OCI-LY7 (cell line): ENCODE measurements around the gene PIK3R1.
"Not testable (repeated sequence)": the region's sequence is repeated elsewhere in the genome, so short reads cannot be mapped to it uniquely, and the experiment has no call there.

Source experiments
- EZH2phosphoT487 ChIP-seq: fragments of 200-600 bp; sonication (generic); IDR thresholded peaks from 2 replicates; pipeline ENCODE4 v1.6.1; 2018; ENCODE audit warnings: low read depth, borderline replicate concordance, mild to moderate bottlenecking, mixed run types, antibody characterized with exemption, low read length, moderate library complexity, mixed read lengths
- TF ChIP-seq, protein P1 (sequence below): fragments of 200-600 bp; sonication (generic); conservative IDR thresholded peaks from 2 replicates; pipeline ENCODE4 v1.5.1; 2014; ENCODE audit warnings: mild to moderate bottlenecking, antibody characterized with exemption, low read length, moderate library complexity, mixed read lengths

DNA sequence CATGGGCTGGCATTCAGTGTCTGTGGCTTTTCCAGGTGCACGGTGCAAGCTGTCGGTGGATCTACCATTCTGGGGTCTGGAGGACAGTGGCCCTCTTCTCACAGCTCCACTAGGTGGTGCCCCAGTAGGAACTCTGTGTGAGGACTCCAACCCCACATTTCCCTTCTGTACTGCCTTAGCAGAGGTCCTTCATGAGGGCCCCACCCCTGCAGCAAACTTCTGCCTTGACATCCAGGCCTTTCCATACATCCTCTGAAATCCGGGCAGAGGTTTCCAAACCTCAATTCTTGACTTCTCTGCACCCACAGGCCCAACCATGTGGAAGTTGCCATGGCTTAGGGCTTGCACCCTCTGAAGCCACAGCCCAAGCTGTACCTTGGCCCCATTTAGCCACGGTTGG is 4.9 kb upstream of the PIK3R1 start:
- TF ChIP-seq, protein P1, sequence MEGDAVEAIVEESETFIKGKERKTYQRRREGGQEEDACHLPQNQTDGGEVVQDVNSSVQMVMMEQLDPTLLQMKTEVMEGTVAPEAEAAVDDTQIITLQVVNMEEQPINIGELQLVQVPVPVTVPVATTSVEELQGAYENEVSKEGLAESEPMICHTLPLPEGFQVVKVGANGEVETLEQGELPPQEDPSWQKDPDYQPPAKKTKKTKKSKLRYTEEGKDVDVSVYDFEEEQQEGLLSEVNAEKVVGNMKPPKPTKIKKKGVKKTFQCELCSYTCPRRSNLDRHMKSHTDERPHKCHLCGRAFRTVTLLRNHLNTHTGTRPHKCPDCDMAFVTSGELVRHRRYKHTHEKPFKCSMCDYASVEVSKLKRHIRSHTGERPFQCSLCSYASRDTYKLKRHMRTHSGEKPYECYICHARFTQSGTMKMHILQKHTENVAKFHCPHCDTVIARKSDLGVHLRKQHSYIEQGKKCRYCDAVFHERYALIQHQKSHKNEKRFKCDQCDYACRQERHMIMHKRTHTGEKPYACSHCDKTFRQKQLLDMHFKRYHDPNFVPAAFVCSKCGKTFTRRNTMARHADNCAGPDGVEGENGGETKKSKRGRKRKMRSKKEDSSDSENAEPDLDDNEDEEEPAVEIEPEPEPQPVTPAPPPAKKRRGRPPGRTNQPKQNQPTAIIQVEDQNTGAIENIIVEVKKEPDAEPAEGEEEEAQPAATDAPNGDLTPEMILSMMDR = not testable (repeated sequence)
- TF ChIP-seq EZH2phosphoT487 = not testable (repeated sequence)
